ENCODE data around the gene FRMD5. TPM values are rescaled to one million over a fixed set of nuclear protein-coding genes. Genes with fewer than 3 reads are reported as not detected.

The FRMD5 gene
- total RNA-seq, 1 donor from 2014 or later = 62.4 TPM

DNA sequence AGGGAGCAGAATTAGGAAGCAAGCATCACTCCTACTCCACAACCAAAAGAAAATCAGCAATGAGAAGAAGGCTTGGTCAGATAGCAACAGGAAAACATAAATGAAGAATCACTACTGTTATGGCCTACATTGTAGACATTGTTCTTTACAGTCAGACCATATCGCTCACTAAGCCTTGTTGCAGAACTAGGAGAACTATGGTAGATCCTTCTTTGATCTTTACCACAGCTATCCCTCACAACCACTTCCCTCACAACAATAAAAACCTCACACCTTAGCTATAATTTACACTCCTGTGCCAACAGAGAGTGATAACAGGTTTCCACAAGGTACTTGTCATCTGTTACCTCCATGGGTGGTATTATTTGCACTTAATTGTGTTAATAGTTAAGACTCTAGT lies 241.7 kb downstream of the FRMD5 start:
- Histone ChIP-seq H3K36me3 (no peaks in the 10 kb centered on the region), H3K4me3 (no peak overlapping the region), H3K27me3 (ENCODE audit: low read depth) (no peaks in the 10 kb centered on the region), H3K27ac (replicated peaks) (no peak overlapping the region), H3K4me1 (peaks cover 10% of the 10 kb centered on the region), H3K9me3 (replicated peaks) (no peaks in the 10 kb centered on the region)
- intact Hi-C loops (cut with micrococcal nuclease) = no loop called here
- TF ChIP-seq CTCF (IDR thresholded peaks at IDR 0.05; ENCODE audit: borderline replicate concordance) = no peak
- no peak for DNase-seq

DNA sequence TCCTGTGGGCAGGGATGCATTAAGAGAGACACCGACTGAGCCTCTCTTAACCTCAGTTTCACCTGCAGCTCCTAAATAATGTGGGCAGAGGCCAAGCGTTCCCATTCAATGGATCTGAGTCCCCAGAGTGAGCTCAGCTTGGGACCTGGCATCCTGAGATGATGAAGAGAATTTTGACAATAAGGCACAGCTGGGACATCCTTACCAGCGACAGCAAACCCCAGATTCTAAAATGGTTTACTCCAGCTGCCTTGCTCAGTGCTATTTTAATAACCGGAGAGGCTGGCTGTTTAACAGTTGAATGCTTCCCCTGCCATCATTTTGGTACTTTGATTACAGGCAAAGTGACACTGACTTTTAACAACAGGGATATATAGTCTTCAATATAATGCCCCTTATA lies 244.5 kb downstream of the FRMD5 start:
- Histone ChIP-seq H3K27ac (replicated peaks) (no peak overlapping the region), H3K4me3 (no peak overlapping the region), H3K4me1 (peaks cover 14% of the 10 kb centered on the region), H3K27me3 (ENCODE audit: low read depth) (no peaks in the 10 kb centered on the region), H3K9me3 (replicated peaks) (no peaks in the 10 kb centered on the region), H3K36me3 (no peaks in the 10 kb centered on the region)
- DNase-seq = no peak
- intact Hi-C loops (cut with micrococcal nuclease) = no loop called here
- no peak for TF ChIP-seq CTCF (IDR thresholded peaks at IDR 0.05; ENCODE audit: borderline replicate concordance)

GRCh38 chr15:43948691-43949325 lies 246.3 kb downstream of the FRMD5 start:
- Histone ChIP-seq H3K4me1 (peaks cover 5% of the 10 kb centered on the region), H3K9me3 (replicated peaks) (no peaks in the 10 kb centered on the region), H3K27me3 (ENCODE audit: low read depth) (no peaks in the 10 kb centered on the region), H3K4me3 (no peak overlapping the region), H3K27ac (replicated peaks) (no peak overlapping the region), H3K36me3 (no peaks in the 10 kb centered on the region)
- intact Hi-C loops (cut with micrococcal nuclease) = no loop called here
- DNase-seq = no peak
- TF ChIP-seq CTCF (IDR thresholded peaks at IDR 0.05; ENCODE audit: borderline replicate concordance) = no peak

DNA sequence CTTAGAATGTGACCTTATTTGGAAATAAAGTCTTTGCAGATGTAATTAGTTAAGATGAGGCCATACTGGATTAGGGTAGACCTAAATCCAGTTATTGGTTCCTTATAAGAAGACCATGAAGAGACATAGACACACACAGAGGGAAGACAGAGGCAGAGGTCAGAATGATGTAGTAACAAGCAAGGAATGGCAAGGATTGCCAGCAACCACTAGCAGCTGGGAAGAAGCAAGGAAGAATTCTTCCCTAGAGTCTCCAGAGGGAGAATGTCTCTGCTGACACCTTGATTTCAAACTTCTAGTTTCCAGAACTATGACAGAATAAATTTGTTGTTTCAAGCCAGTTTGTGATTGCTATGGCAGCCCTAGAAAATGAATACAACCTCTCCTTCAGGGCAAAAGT lies 251.6 kb downstream of the FRMD5 start:
- intact Hi-C loops (cut with micrococcal nuclease) = no loop called here
- Histone ChIP-seq H3K27ac (replicated peaks) (no peak overlapping the region), H3K36me3 (no peaks in the 10 kb centered on the region), H3K4me1 (peaks cover 5% of the 10 kb centered on the region), H3K4me3 (no peak overlapping the region), H3K9me3 (replicated peaks) (no peaks in the 10 kb centered on the region), H3K27me3 (ENCODE audit: low read depth) (no peaks in the 10 kb centered on the region)
- no peak for DNase-seq
- TF ChIP-seq CTCF (IDR thresholded peaks at IDR 0.05; ENCODE audit: borderline replicate concordance) = no peak

- no peak for TF ChIP-seq CTCF (IDR thresholded peaks at IDR 0.05; ENCODE audit: borderline replicate concordance)
- no peaks in the 10 kb centered on the region for H3K9me3 ChIP-seq (replicated peaks)
- intact Hi-C loops (cut with micrococcal nuclease) = no loop called here
- DNase-seq = no peak
- no peaks in the 10 kb centered on the region for H3K36me3 ChIP-seq
- no peak overlapping the region for H3K4me3 ChIP-seq
- H3K27me3 ChIP-seq (ENCODE audit: low read depth) = no peaks in the 10 kb centered on the region
- no peak overlapping the region for H3K27ac ChIP-seq (replicated peaks)
- peaks cover 5% of the 10 kb centered on the region for H3K4me1 ChIP-seq
These were observed 252.9 kb downstream of the FRMD5 start for GRCh38 chr15:43942194-43942593.

Measured in left ventricle myocardium inferior (tissue), 1 donor.